Ishikawa (cell line): ENCODE results near the gene MAST4.

Source experiments
- CEBPB ChIP-seq: IDR thresholded peaks from 2 replicates; pipeline ENCODE4 v1.6.1; 2012
- CREB1 ChIP-seq: IDR thresholded peaks from 2 replicates; pipeline ENCODE4 v1.6.1; 2012; ENCODE audit warnings: low read depth
- EGR1 ChIP-seq: IDR thresholded peaks from 2 replicates; pipeline ENCODE4 v1.6.1; 2012
- EP300 ChIP-seq: IDR thresholded peaks from 2 replicates; pipeline ENCODE4 v1.6.1; 2012; ENCODE audit warnings: borderline replicate concordance
- FOXM1 ChIP-seq: IDR thresholded peaks from 2 replicates; pipeline ENCODE4 v1.6.1; 2012; ENCODE audit warnings: low read depth, borderline replicate concordance
- MAX ChIP-seq: IDR thresholded peaks from 2 replicates; pipeline ENCODE4 v1.6.1; 2012
- NFIC ChIP-seq: IDR thresholded peaks from 2 replicates; pipeline ENCODE4 v1.6.1; 2012
- RAD21 ChIP-seq: IDR thresholded peaks from 2 replicates; pipeline ENCODE4 v1.6.1; 2012; ENCODE audit warnings: low read depth
- REST ChIP-seq: IDR thresholded peaks from 2 replicates; pipeline ENCODE4 v1.6.1; 2012; ENCODE audit warnings: low read depth, mild to moderate bottlenecking
- TAF1 ChIP-seq: IDR thresholded peaks from 2 replicates; pipeline ENCODE4 v1.6.1; 2012; ENCODE audit warnings: low read depth, mild to moderate bottlenecking
- TCF12 ChIP-seq: IDR thresholded peaks from 2 replicates; pipeline ENCODE4 v1.6.1; 2012; ENCODE audit warnings: low read depth
- TEAD4 ChIP-seq: IDR thresholded peaks from 2 replicates; pipeline ENCODE4 v1.6.1; 2012
- USF1 ChIP-seq: IDR thresholded peaks from 2 replicates; pipeline ENCODE4 v1.6.1; 2012
- YY1 ChIP-seq: IDR thresholded peaks from 2 replicates; pipeline ENCODE4 v1.6.1; 2012; ENCODE audit warnings: low read depth
- ZBTB7A ChIP-seq: IDR thresholded peaks from 2 replicates; pipeline ENCODE4 v1.6.1; 2012; ENCODE audit warnings: low read depth

Gene MAST4

GRCh38 chr5:66881480-66882161 lies 285.4 kb downstream of the MAST4 start:
- TF ChIP-seq EGR1 (no peak), FOXM1 (no peak), YY1 (no peak), NFIC (no peak), CREB1 (no peak), ZBTB7A (no peak), REST (no peak), RAD21 (no peak), CEBPB (no peak)

GRCh38 chr5:66882606-66883227 lies 286.5 kb downstream of the MAST4 start:
- TF ChIP-seq EP300 (no peak), USF1 (no peak), TEAD4 (no peak), YY1 (no peak), NFIC (no peak), FOXM1 (no peak), CREB1 (no peak), RAD21 (no peak), MAX (no peak), TCF12 (no peak), REST (no peak)

GRCh38 chr5:66884564-66885243 lies 288.5 kb downstream of the MAST4 start:
- TF ChIP-seq REST, result no peak
- TF ChIP-seq USF1, result no peak
- TF ChIP-seq ZBTB7A, result no peak
- TF ChIP-seq TEAD4, result no peak
- TF ChIP-seq RAD21, result no peak
- TF ChIP-seq EP300, result no peak
- no peak for TF ChIP-seq CREB1
- no peak for TF ChIP-seq CEBPB
- no peak for TF ChIP-seq YY1
- no peak for TF ChIP-seq EGR1
- TF ChIP-seq TCF12, result no peak

GRCh38 chr5:66886941-66887340 lies 290.7 kb downstream of the MAST4 start:
- TF ChIP-seq EGR1, result no peak
- TF ChIP-seq TCF12, result no peak
- TF ChIP-seq USF1, result no peak
- no peak for TF ChIP-seq ZBTB7A
- TF ChIP-seq CREB1, result no peak
- TF ChIP-seq TAF1, result no peak
- no peak for TF ChIP-seq EP300
- TF ChIP-seq CEBPB, result no peak
- TF ChIP-seq NFIC, result no peak
- no peak for TF ChIP-seq MAX
- TF ChIP-seq RAD21, result no peak
- TF ChIP-seq YY1, result no peak
- no peak for TF ChIP-seq TEAD4
